GM18951 (cell line): Measurements from ENCODE around the gene KDM7A.

ENCODE experiments used
- POLR2A ChIP-seq: IDR thresholded peaks from 4 replicates; pipeline ENCODE4 v1.6.1; 2011; ENCODE audit warnings: mild to moderate bottlenecking; ENCODE audit not compliant: insufficient read length, insufficient read depth; ENCODE audit errors: extremely low read depth
- in situ Hi-C: fragments of 300-500 bp; cut with MboI; formaldehyde crosslinking; loops from one replicate; pipeline ENCODE4 v1.12.0; 2022; ENCODE audit warnings: low sequenced_read_pairs, mixed read lengths, inconsistent platforms; ENCODE audit not compliant: unreplicated experiment

KDM7A gene

DNA sequence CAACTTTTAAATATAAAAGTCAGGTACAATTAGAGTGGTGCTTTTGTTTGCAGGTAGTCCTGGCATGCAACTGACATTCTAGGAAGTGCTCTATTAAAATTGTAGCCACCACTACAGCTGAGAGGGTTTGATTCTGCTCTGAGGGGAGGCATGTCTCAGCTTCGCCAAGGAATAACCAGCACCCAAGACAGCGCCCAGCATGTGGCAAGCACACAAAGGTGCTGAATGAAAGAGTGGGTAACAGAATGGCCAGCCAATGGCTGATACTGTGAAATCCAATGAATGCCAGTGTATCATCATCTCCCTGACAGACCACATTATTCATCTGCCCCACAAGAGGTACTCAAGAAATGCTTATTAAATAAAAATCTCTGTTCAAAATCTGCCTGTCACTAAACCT lies 121.0 kb downstream of the KDM7A start:
- in situ Hi-C loops, result no loop called here
- no peak for TF ChIP-seq POLR2A

DNA sequence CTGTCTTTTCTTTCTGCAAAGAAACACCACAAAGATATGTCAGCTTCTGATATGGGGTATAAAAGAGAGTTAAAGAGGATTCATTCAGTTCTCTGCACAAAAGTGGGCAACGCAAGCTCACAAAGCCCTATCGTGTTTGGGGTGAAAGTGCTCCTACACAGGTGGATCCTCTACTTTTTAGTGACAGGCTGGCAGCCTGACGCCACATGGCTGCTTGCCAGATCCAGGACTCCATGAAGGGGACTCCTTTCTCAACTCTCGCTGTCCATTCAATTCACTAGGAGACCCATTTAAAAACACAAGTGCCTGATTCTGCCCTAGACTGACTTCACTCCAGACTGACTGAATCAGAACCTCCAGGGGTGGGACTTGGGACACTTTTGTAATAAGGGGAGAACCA lies 122.0 kb downstream of the KDM7A start:
- in situ Hi-C loops, result no loop called here
- no peak for TF ChIP-seq POLR2A

DNA sequence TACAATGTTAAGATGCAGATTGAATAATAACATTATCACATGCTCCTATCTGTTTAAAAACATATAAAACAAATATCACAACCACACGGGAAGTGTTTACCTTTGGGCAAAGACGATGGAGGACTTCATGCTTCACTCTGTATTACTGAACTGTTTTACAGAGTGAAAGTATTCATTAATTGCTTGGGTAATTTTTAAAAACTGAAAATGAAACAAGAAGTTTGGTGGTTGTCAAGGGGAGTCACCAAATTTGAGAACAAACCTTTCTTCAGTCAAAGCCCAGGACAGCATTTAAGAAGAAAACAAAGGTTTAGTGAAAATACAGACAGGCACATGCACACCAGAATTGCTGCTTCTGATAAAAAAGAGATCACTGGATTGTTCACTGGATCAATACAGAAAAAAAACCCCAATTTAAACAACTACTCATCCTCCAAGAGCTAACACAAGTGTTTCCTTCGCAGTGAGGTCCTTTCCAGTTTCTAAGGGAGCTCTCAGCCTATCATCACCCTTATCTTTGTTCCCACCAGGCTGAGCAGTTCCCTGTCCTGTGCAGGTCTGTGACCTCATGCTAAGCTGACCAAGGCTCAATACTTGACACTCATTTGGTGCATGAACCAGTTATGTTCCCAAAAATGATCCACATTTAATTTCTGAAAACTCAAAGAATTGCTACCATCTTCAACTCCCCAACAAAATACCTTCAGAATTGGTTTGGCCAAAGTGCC lies 122.8 kb downstream of the KDM7A start:
- in situ Hi-C loops, result no loop called here
- TF ChIP-seq POLR2A, result no peak

- no peak for TF ChIP-seq POLR2A
- in situ Hi-C loops, result no loop called here
Measured at GRCh38 chr7:140051820-140052219, 125.0 kb downstream of the KDM7A start.

DNA sequence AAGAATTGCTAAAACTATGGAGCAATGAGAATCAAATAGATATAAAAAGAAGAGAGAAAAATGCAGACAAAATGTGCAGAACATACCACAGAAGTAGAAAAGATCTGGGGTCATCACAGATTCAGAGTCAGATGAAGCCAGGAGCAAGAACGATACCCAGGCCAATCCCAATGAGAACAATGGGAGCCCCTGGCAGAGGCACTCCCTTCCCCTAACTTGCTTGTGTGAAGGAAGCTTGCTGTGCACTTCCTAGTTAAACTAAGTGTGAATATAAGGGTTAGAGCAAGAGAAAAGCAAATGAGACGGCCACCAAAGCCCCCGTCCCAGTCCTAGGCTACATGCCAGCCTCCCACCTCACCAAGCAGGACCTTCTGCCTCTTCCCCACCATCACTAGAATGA lies 126.7 kb downstream of the KDM7A start:
- in situ Hi-C loops, result no loop called here
- no peak for TF ChIP-seq POLR2A

GRCh38 chr7:140049339-140050024 lies 127.3 kb downstream of the KDM7A start:
- TF ChIP-seq POLR2A, result no peak
- in situ Hi-C loops, result no loop called here

DNA sequence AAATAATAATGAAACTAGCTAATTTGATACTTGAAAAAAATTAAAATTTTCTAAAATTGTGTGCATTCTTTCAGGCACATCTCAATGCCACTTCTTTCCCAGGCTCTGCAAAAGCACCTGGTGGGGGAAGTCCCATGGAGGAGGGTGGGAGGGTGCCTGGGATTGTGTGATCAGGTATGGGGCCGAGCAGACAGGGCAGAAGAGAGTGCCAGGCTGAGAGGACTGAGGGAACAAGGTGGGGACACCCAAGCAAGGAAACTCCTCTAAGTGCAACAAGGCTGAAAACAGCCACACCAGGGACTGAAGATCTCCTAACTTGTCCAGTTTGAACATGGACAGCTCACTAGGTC lies 127.8 kb downstream of the KDM7A start:
- TF ChIP-seq POLR2A, result no peak
- in situ Hi-C loops, result no loop called here

- in situ Hi-C loops, result no loop called here
- no peak for TF ChIP-seq POLR2A
Measured at GRCh38 chr7:140048138-140048537, 128.6 kb downstream of the KDM7A start.

GRCh38 chr7:140047197-140047596 lies 129.6 kb downstream of the KDM7A start:
- TF ChIP-seq POLR2A, result no peak
- in situ Hi-C loops, result no loop called here

GRCh38 chr7:140045697-140046096 lies 131.1 kb downstream of the KDM7A start:
- no peak for TF ChIP-seq POLR2A
- in situ Hi-C loops, result no loop called here

DNA sequence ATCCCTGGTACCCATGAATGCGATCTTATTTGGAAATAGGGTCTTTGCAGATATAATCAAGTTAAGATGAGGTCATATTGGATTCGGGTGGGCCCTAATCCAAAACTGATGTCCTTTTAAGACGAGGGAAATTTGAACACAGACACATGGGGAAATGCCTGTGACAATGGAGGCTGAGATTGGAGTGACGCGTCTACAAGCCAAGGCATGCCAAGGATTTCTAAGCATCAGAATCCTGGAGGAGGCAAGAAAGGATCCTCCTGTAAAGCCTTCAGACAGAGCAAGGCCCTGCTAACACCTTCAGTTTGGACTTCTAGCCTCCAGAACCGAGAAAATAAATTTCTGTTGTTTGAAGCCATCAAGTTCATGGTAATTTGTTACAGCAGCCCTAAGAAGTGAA lies 132.5 kb downstream of the KDM7A start:
- in situ Hi-C loops, result no loop called here

GRCh38 chr7:140042386-140042670 lies 134.5 kb downstream of the KDM7A start:
- in situ Hi-C loops, result no loop called here
- no peak for TF ChIP-seq POLR2A

More for the DNA sequence above, 132.5 kb downstream of the KDM7A start:
- TF ChIP-seq POLR2A, result no peak

DNA sequence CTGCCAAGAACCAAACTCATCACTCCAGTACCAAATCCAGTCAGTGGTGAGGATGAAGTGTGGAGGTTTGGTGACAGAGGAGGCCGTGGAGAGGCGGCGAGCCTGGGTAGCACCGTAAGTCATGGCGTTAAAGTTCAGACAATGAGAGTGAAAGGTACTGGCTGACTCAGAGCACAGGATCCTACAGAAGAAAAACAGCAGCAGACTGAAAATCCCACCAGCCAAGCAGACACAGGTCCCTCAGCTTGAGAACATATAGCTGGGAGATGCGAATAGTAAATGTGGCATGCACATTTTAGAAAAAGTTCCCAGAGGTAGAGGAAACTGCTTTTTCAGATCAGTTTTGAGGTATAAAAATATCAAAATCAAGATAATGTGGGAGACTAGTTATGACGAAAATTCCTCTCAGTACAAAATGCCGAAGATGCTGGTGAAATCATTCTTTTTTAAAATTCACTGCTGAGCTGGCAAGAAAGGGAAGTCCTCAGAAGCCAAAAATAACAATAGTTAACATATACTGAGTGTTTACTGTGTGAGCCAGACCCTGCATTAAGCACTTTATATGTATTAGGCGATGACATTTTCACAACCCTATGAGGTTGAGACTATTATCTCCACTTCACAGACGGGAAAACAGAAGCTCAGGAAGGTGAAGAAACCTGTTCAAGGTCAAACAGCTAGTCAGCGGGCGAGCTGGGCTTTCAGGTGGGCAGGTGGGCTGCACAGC lies 135.0 kb downstream of the KDM7A start:
- TF ChIP-seq POLR2A, result no peak
- in situ Hi-C loops, result no loop called here

GRCh38 chr7:140039896-140040295 lies 136.9 kb downstream of the KDM7A start:
- TF ChIP-seq POLR2A, result no peak
- in situ Hi-C loops, result no loop called here
